Uterus (tissue), 4 donors: ENCODE results near the gene GSK3B. TPM values are rescaled to one million over a fixed set of nuclear protein-coding genes. Genes with fewer than 3 reads are reported as not detected.

ENCODE experiments used
- DNase-seq, 2 donors: peaks; one replicate each; pipeline ENCODE4 v3.0.0-alpha.2; 2019 to 2020
- H3K27ac ChIP-seq, 2 donors: fragments of 200-600 bp; sonication (generic); 1 replicate in 1 of 2; 2 replicates in 1 of 2; pipeline ENCODE4 v1.5.1; 2016 to 2018
- H3K27me3 ChIP-seq, 2 donors: fragments of 200-600 bp; sonication (generic); one replicate each; pipeline ENCODE4 v1.5.1; 2018 to 2019; ENCODE audit warnings: control low read depth in 1 of 2
- H3K36me3 ChIP-seq, 2 donors: fragments of 200-600 bp; sonication (generic); one replicate each; pipeline ENCODE4 v1.5.1; 2019; ENCODE audit warnings: control low read depth in 1 of 2
- H3K4me1 ChIP-seq, 2 donors: fragments of 200-600 bp; sonication (generic); one replicate each; pipeline ENCODE4 v1.5.1; 2018 to 2019; ENCODE audit warnings: control low read depth in 1 of 2
- H3K4me3 ChIP-seq, 2 donors: fragments of 200-600 bp; sonication (generic); 1 replicate in 1 of 2; 2 replicates in 1 of 2; pipeline ENCODE4 v1.5.1; 2018 to 2019; ENCODE audit warnings: mild to moderate bottlenecking in 1 of 2
- H3K9me3 ChIP-seq, 2 donors: fragments of 200-600 bp; sonication (generic); one replicate each; pipeline ENCODE4 v1.5.1; 2019; ENCODE audit warnings: control low read depth in 1 of 2
- CTCF ChIP-seq, 4 experiments: fragments of 200-600 bp in 2 of 4; fragments of 450-650 bp in 2 of 4; sonication (generic) in 2 of 4; IDR thresholded peaks; one replicate each; pipeline ENCODE4 v1.5.1; 2016 to 2019; ENCODE audit warnings: antibody characterized with exemption in 4 of 4, mild to moderate bottlenecking in 2 of 4, moderate library complexity in 1 of 4
- POLR2A ChIP-seq, 2 donors: fragments of 450-650 bp; IDR thresholded peaks; one replicate each; pipeline ENCODE4 v1.6.1; 2016; ENCODE audit warnings: antibody characterized with exemption in 2 of 2, mild to moderate bottlenecking in 1 of 2, moderate library complexity in 1 of 2
- intact Hi-C: fragments of 100-400 bp; cut with DNase I; formaldehyde crosslinking; loops from one replicate; pipeline ENCODE4 v1.15.1; 2023; ENCODE audit warnings: low total_unique reads
- total RNA-seq, 4 donors: library from RNA; depleted of rRNA in 3 of 4; stranded (reverse); fragments of >200 nt in 3 of 4; gene quantifications; one replicate each; pipeline versions ENCODE4 v1.1.0 to v1.2.4, GENCODE V29; 2014 to 2023
- donor health status: DM: yes; HTN: yes; CAD: no.

The GSK3B gene
- total RNA-seq, 4 donors from 2014 or later: 13.5 to 53.8 (median 31.3) TPM

GRCh38 chr3:119794971-119795612 lies 299.2 kb downstream of the GSK3B start:
- Histone ChIP-seq H3K4me1 (no peaks in the 10 kb centered on the region), H3K4me3 (no peak overlapping the region), H3K27me3 (peaks cover 0 to 4% of the 10 kb centered on the region in 2 donors), H3K9me3 (no peaks in the 10 kb centered on the region), H3K27ac (no peak overlapping the region), H3K36me3 (no peaks in the 10 kb centered on the region)
- no peak for TF ChIP-seq POLR2A (IDR thresholded peaks at IDR 0.05)
- TF ChIP-seq CTCF (IDR thresholded peaks at IDR 0.05): no peak
- intact Hi-C loops: no loop called here
- DNase-seq: no peak

- H3K27me3 ChIP-seq: no peaks in the 10 kb centered on the region
- H3K36me3 ChIP-seq: no peaks in the 10 kb centered on the region
- no peak for DNase-seq
- no peak for TF ChIP-seq POLR2A (IDR thresholded peaks at IDR 0.05)
- TF ChIP-seq CTCF (IDR thresholded peaks at IDR 0.05): no peak
- H3K27ac ChIP-seq: no peak overlapping the region
- H3K4me3 ChIP-seq: no peak overlapping the region
- H3K9me3 ChIP-seq: no peaks in the 10 kb centered on the region
- intact Hi-C loops: no loop called here
- no peaks in the 10 kb centered on the region for H3K4me1 ChIP-seq
Observed at GRCh38 chr3:119794401-119794800, 299.8 kb downstream of the GSK3B start.

DNA sequence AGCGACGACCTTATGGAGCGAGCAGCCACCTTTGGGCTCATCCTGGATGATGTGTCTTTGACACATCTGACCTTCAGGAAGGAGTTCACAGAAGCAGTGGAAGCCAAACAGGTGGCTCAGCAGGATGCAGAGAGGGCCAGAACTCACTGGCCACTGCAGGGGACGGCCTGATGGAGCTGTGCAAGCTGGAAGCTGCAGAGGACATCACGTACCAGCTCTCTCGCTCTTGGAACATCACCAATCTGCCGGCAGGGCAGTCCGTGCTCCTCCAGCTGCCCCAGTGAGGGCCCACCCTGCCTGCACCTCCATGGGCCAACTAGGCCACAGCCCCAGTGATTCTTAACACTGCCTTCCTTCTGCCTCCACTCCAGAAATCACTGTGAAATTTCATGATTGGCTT lies 302.0 kb downstream of the GSK3B start:
- Histone ChIP-seq H3K4me1 (no peaks in the 10 kb centered on the region), H3K4me3 (no peak overlapping the region), H3K9me3 (no peaks in the 10 kb centered on the region), H3K36me3 (no peaks in the 10 kb centered on the region), H3K27ac (no peak overlapping the region), H3K27me3 (no peaks in the 10 kb centered on the region)
- TF ChIP-seq POLR2A (IDR thresholded peaks at IDR 0.05): no peak
- no peak for TF ChIP-seq CTCF (IDR thresholded peaks at IDR 0.05)
- DNase-seq: no peak
- intact Hi-C loops: no loop called here

DNA sequence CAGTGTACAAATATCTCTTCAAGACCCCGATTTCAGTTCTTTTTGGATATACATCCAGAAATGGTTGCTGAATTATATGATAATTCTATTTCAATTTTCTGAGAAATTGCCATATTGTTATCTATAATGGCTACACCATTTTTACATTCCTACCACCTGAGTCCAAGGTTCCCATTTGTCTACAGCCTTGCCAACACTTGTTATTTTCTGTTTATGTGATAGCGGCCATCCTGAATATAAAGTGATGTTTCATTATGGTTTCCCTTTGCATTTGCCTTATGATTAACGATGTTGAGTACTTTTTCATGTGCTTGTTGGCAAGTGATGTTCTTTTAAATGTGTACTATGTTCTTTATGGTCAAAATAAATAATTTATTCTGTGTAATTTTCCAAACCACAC lies 303.9 kb downstream of the GSK3B start:
- Histone ChIP-seq H3K27ac (no peak overlapping the region), H3K4me3 (no peak overlapping the region), H3K27me3 (no peaks in the 10 kb centered on the region), H3K9me3 (no peaks in the 10 kb centered on the region), H3K4me1 (no peaks in the 10 kb centered on the region), H3K36me3 (no peaks in the 10 kb centered on the region)
- TF ChIP-seq POLR2A (IDR thresholded peaks at IDR 0.05): no peak
- no peak for TF ChIP-seq CTCF (IDR thresholded peaks at IDR 0.05)
- intact Hi-C loops: no loop called here
- no peak for DNase-seq

- no peaks in the 10 kb centered on the region for H3K9me3 ChIP-seq
- H3K36me3 ChIP-seq: no peaks in the 10 kb centered on the region
- TF ChIP-seq POLR2A (IDR thresholded peaks at IDR 0.05) (no peak), CTCF (IDR thresholded peaks at IDR 0.05) (no peak)
- no peak overlapping the region for H3K4me3 ChIP-seq
- no peaks in the 10 kb centered on the region for H3K4me1 ChIP-seq
- H3K27me3 ChIP-seq: no peaks in the 10 kb centered on the region
- no peak for DNase-seq
- no peak overlapping the region for H3K27ac ChIP-seq
- intact Hi-C loops: no loop called here
Observed at GRCh38 chr3:119786409-119786808, 307.8 kb downstream of the GSK3B start.
